GM19043 (cell line): ENCODE data around the gene MYO9A.
A peak's percentile ranks its signal among the peaks of the same experiment; 100 is the strongest.
"Not testable (repeated sequence)": the region's sequence is repeated elsewhere in the genome, so short reads cannot be mapped to it uniquely, and the experiment has no call there.

Source experiments
- ATAC-seq: cut with Tn5 transposase; IDR thresholded peaks from one replicate; pipeline ENCODE4 v1.9.1; 2021; ENCODE audit warnings: low read depth; ENCODE audit not compliant: unreplicated experiment

Gene MYO9A

DNA sequence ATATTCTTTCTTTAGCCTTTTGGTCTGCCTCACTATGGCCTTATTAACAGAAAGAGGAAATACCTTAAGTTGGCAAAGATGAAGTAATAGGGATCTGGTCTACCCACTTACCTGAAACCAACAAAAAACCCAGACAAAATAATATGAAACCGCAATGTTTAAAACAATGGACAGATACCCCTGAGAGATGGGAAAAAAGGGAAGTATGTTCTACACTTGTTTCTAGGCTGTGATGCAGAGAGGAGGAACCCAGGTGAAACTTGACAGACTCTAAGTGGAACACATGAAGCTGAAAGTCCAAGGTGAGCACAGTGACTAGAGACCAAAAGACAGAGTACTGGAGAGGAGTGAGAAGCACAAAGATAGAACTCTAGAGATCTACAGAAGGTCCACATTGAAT, 229.2 kb downstream of the MYO9A start:
- no peak for ATAC-seq

DNA sequence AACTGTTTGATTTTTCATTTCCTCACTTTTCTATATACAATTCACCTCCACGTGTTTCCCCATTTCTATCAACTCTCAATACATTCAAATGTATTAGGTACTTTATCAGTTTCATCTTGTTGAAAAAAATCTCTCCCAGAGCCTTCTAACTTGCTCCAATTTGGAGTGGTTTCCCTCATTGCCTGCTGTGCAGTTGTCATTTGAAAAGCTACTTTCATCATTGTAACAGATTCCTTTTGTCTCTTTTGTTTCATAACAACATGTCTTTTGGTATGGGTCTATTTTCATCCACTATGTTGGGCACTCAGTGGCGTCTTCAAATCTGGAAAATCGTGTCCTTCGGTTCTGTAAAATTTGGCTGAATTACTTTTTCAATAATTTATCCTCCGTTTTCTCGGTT, 232.6 kb downstream of the MYO9A start:
- ATAC-seq = no peak

DNA sequence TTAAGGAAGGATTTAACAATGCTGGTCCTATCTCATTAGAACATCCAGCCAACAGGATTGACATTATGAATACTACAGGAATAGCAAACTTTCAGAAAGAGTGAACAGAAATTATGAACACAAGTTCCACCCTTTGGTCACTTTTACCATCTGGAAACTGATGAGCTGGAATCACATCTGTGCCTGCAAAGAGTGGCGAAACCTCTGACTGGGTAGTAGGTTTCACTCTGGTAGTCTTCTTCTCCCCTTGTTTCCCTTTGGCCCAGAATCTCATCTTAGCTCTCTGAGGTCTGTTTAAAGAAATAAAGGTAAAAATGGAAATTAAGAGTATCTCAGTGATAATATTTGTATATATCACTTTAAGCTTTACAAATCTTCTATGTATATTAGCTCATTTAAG, 234.5 kb downstream of the MYO9A start:
- no peak for ATAC-seq

DNA sequence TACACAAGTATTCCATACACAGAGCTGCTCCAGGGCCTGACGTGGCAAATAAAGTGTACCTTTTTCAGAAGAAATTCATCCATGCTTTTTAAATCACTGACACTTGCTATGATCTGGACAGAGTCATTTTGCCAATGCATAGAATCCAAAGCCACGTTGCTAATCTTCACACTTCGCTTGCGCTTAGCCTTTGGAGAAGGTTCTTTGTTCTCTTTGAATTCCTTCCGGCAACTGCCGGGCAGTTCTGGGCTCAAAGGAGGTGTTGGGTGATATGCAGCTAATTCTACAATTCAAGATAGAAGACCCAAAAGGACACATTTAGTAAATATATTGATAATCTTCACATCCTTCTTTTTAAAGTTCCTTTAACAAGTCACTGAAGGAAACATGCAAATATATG, 237.7 kb downstream of the MYO9A start:
- ATAC-seq = no peak

DNA sequence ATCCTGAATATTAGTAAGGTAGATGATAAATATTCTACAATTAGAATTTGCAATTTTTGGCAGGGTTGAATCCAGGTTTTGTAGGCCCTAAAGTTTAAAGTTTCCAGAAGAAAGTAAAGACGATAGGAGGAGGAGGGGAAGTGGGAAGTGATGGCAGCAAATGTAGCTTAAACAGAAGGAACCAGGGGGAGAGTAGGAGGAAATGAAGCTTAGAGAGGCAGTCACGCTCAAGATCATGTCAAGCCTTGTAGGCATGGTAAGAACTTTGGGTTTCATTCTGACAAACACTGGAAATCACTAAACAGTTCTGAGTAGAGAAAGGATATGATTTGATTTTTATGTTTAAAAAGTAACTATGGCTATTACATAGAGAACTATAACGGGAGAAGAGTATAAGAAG, 243.7 kb downstream of the MYO9A start:
- ATAC-seq = peak; percentile 47

DNA sequence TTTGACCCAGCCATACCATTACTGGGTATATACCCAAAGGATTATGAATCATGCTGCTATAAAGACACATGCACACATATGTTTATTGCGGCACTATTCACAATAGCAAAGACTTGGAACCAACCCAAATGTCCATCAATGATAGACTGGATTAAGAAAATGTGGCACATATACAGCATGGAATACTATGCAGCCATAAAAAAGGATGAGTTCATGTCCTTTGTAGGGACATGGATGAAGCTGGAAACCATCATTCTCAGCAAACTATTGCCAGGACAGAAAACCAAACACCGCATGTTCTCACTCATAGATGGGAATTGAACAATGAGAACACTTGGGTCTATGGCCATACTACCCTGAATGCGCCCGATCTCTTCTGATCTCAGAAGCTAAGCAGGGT, 259.7 kb downstream of the MYO9A start:
- ATAC-seq = not testable (repeated sequence)

DNA sequence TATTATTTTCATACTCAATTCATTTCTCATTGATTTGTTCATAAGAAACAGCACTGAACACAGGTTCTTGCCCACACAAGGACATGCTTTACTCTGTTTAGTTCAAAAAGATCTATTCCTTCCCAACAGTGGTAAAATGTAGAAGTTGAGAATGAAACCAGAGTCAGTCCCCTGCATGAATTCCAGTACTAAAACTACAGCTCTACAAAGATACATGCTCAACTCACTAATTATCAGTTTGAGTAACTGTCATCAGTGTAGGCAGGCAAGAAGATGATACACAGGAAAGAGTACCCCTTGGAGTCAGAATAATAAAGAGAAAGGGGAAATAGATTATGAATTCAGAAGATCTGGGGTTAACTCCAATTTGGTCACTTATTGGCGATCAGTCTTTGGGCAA, 264.4 kb downstream of the MYO9A start:
- no peak for ATAC-seq

DNA sequence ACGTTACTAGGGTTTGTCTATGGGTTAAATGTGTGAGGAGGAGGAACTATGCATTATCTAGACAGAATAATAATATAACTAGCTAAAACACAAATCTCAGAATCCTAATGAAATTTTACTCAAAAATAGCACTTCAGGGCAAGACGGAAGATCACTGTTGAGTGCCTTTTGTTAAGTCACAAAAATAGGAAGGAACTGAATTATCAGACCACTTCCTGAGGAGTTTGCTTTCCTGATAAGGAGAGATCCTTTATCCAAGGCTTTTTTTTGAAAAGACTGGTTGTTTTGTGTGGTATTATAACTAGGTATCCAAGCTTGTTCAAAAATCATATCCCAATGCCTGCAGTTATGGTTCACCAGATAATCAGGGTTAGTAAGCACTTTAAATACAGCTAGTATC, 273.0 kb downstream of the MYO9A start:
- ATAC-seq = no peak

DNA sequence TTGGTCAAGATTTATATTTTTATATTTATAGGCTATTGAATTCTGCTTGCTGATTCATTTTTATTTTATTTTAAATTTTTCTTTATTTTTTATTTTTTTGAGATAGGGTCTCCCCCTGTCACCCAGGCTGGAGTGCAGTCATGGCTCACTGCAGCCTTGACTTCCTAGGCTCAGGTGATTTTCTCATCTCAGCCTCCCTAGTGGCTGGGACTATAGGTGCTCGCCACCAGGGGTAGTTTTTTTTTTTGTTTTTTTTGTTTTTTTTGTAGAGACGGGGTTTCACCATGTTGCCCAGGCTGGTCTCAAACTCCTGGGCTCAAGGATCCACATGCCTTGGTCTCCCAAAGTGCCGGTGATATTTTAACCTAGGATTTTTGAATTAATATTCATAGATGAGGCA, 276.4 kb downstream of the MYO9A start:
- ATAC-seq = no peak

DNA sequence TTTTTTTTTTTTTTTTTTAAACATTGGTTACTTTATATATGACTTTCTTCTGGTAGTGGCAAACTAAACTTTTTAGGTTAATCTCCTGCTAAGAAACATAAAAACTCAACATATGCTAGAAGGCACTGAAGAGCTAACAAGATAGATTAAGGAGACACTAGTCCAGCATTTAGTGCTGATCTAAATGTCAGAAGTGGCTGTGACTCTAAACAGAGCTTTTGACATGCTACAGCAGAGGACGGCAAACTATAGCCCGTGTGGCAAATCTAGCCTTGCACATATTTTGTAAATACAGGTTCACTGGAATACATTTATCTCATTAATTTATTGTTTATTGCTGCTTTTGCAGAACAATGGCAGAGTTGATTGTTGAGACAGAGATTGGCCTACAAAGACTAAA, 287.0 kb downstream of the MYO9A start:
- no peak for ATAC-seq

DNA sequence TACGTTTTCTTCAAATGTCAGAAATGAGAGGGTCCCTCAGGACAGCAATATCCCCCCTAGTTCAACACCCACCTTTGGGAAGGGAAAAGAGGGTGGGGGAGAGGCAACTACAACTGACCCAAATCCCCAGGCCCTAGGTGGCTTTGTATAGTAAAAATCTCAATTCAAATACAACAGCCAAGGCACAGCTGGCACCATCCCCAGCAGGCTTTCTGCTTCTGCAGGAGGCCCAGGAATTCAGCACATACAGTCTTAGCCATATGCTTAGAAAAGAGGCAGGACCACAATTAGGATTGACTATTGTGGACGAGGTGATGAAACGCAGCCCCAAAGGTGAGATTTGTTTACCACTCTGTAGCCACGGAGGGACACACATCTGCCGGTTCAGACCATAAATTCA, 291.8 kb downstream of the MYO9A start:
- no peak for ATAC-seq

DNA sequence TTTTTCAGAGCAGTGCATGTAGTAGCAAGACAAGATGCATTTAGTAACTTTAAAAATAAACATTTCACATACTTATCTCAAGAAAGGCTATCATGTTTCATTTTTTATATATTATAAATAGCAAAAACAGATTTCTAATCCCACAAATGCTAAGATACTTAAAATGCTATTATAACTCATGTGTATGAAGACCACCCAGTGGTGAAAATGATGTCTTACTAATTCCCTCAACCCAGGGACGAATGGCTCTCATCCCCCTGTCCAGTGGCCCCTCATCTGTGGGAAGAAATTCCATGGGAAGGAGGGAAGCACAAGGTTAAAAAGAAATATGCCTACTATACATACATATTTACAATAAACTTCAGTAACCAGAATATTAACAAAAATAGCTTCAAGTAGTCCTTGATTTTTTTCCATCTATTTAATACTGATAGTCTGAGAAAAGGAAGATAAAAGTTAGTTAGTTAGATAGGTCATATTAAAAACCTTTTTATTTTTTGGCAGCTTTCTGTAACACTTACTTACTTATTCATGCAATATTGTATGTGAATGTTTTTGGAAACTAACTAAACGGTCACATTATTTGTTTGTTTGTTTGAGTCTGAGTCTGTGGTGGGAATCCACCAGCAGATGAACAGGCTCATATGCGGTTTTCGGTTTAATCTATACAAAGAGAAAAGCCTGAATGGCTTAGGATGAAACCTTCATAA, 292.8 kb downstream of the MYO9A start:
- no peak for ATAC-seq

DNA sequence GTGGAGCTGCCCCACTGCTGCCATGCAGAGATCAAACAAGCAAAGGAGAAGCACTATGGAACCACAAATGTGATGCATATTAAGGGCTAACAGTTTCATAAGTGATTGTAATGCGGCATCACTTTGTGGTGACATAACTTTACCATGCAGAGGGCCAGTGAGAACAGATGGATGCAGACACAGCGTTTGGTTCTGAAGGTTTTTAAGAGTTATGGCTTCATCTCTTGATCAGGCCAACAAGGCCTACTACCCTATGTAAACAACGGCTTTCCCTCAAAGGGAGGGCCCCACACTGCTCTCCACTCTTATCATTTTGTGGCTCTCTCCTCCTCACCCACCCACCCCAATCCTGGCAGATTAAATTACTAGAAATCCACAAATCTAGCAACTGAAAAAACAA, 294.1 kb downstream of the MYO9A start:
- no peak for ATAC-seq

DNA sequence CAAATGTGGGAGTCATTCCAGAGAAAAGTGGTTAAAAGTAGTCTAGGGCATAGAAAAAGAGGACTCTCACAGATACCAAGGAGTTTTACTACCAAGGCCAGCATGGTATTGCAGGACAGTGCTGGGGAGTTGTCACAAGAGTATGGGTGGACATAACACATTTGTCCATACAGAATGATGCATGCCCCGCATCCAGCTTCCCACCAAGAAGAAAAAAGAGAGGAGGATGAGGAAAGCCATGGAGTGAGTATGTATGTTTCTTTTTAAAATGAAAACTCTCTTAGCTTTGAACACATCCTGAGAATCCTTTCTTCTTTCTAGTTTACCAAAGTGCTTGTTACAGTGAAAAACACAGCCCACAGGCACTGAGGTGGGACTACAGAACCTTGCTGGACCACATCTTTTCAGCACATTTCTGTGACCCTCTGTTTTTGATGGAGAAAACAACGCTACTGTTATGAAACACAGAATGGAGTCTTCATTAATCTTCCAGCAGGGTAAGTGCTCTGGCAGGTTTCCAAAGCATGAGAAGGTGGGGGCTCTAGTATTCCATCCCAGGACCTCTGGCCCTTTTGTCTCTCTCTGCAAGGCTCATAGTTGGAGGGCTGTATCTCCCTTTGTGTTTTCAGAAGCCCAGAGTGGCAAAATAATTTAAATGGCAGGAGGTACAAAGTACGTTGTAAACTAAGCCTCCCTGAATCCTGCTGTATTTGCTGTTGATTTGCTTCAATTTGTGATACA, 294.9 kb downstream of the MYO9A start:
- no peak for ATAC-seq

DNA sequence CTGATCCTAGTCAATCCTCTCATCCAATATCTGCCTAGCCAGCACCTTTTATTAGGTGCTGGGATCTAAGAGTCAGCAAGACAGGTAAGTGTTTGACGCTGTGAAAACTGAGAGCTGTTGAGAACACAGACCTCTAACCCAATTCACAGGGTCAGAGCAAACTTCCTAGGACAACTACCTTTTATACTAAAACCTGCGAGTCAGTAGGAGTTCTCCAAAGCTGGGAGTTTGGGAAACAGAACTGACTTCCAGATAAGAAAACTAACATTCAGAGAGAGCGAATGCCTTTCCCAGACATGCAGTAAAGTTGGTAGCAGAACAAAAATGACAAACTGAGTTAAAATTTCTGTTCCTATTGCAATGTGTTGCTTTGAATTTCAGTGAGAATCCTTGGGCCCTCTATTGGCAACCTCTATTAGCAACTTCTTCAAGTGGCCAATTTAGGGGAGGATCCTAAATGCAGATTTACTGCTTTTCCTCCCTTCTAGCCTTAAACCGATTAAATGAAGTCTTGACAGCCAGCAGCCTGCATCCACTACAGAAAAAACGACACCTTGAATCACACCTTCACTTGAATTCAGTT, 296.3 kb downstream of the MYO9A start:
- ATAC-seq = no peak

DNA sequence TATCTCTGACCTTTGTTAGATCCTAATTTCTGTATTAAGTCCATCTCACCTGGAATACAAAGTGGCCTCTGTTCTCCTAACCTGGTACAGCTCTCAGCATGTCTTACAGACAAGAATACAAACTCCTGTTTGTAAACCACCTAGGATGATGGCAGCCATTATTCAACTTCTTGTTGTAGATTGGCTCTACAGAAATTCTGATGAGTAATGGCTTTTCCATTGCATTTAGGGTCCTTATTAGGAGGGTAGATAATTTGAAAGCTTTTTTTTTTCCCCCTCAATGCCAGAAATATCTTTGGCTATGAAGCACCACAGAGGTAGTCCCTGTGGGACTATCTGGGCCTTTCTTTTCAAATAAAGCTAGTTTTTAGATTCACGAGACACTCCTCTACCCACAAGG, 297.8 kb downstream of the MYO9A start:
- no peak for ATAC-seq

DNA sequence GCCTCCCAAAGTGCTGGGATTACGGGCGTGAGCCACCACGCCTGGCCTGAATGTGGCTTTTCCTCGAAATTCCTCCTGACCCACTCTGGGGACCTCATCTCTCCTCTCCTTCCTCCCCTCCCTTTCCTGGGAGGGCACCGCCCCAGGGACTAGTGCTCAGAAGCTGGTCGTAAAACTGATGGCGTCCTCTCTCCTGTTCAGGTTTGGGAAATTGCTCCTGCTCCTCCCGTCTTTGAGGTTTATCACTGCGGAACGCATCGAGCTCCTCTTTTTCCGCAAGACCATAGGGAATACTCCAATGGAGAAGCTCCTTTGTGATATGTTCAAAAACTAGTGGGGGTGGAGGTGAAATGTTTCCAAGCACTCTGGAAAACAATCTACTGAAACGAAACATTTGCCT, 300.6 kb downstream of the MYO9A start:
- no peak for ATAC-seq

DNA sequence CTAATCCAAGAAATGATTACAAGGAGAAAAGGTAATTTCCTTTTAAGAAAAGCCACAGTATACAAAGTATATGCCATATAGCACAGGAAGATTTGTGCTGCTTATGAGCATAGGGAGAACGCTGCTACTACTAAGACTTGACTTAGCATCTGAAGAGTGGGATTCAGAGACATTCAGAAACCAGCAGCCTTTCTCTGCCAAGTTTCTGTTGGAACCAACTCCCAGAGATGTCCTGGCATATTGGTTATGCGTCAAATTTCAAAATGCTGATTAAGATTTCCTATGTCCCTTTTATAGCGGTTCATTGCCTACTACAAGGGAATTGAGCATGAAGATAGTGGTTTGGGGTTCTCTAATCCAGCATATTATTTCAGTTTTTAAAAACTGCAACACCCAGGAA, 302.6 kb downstream of the MYO9A start:
- no peak for ATAC-seq

DNA sequence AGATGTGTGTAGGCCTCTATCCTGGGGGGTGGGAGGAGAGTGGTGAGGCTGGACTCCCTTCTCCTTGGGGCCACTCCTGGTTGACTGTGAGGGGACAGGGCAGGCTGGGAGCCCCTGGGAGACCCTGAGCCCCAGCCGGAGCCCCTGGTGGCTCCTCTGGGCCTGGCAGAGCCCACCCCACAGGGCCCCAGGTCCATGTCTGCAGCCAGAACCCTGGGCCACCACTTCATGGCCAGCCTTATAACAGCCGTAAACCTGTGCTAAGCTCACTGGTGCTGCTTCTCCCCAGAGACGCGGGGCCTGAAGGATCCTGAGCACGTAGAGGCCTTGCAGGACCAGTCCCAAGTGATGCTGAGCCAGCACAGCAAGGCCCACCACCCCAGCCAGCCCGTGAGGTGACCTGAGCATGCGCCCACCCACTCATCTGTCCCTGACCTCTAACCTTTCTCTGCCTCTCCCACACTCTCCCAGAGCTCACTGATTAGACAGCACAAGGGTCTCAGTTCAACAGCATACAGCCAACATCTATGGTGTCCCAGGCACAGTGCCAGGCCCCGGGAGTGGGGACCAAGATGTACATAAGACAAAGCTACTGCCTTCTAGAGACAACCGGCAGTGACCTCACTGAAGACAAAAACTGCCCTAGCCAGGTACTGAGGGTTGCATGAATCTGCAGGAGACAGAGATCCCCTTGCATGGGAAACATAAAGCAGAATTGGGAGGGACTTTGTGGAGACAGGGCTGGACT, 304.1 kb downstream of the MYO9A start:
- no peak for ATAC-seq

DNA sequence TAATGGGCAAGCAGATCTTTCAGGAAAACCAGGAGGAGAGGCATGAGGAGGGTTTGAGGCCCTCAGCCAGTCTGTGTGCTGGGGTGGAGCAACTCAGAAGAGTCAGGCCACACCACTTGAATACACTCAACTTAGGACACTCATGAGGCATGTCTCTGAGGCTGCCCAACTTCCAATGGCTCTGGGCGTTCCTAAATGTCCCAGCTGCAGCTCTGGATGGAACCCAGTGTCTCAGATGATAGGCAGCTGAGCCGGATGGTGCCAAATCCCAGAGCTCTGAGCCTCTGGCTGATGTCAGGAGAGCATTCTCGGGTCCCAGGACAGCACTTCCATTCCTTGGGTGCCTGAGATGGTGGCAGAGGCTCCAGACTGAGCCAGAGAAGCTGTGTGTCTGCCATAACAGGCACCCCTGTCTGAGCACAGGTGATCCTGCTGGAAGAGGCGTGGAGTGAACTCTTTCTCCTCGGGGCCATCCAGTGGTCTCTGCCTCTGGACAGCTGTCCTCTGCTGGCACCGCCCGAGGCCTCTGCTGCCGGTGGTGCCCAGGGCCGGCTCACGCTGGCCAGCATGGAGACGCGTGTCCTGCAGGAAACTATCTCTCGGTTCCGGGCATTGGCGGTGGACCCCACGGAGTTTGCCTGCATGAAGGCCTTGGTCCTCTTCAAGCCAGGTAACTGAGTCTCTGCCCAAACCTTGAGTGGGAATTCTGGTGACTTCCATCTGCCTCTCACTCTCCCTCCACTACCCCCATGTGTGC, 304.8 kb downstream of the MYO9A start:
- no peak for ATAC-seq
